HG02938 (cell line): ENCODE data around the gene MINDY4B.

ENCODE experiments used
- ATAC-seq: cut with Tn5 transposase; IDR thresholded peaks from one replicate; pipeline ENCODE4 v1.9.1; 2021; ENCODE audit warnings: mild to moderate bottlenecking, moderate library complexity; ENCODE audit not compliant: unreplicated experiment

MINDY4B gene

GRCh38 chr3:150848864-150849263 is 56.4 kb downstream of the MINDY4B start:
- ATAC-seq, result no peak

GRCh38 chr3:150847433-150847832 is 57.8 kb downstream of the MINDY4B start:
- ATAC-seq, result no peak

GRCh38 chr3:150844484-150844883 is 60.8 kb downstream of the MINDY4B start:
- ATAC-seq, result no peak

GRCh38 chr3:150843241-150843640 is 62.0 kb downstream of the MINDY4B start:
- ATAC-seq, result no peak

GRCh38 chr3:150840802-150841515 is 64.3 kb downstream of the MINDY4B start:
- no peak for ATAC-seq

GRCh38 chr3:150830745-150831144 is 74.5 kb downstream of the MINDY4B start:
- ATAC-seq, result no peak

- peak; percentile 74 for ATAC-seq
These were observed 75.1 kb downstream of the MINDY4B start for GRCh38 chr3:150830094-150830681.

- no peak for ATAC-seq
These were observed 75.8 kb downstream of the MINDY4B start for GRCh38 chr3:150829408-150829807.

- no peak for ATAC-seq
These were observed 76.2 kb downstream of the MINDY4B start for GRCh38 chr3:150828997-150829396.

GRCh38 chr3:150828261-150828660 is 77.0 kb downstream of the MINDY4B start:
- no peak for ATAC-seq

- ATAC-seq, result no peak
These were observed 78.6 kb downstream of the MINDY4B start for GRCh38 chr3:150826466-150827282.

- ATAC-seq, result no peak
These were observed 79.3 kb downstream of the MINDY4B start for GRCh38 chr3:150825916-150826377.

GRCh38 chr3:150825192-150825915 is 79.9 kb downstream of the MINDY4B start:
- ATAC-seq, result no peak

- ATAC-seq, result no peak
These were observed 82.0 kb downstream of the MINDY4B start for GRCh38 chr3:150823277-150823676.

GRCh38 chr3:150822636-150823035 is 82.6 kb downstream of the MINDY4B start:
- ATAC-seq, result no peak
